CD4-positive, alpha-beta T cell treated with Interleukin-17A for 4 hours (primary cell): Measurements from ENCODE around the gene NDUFS1.
"Not testable (repeated sequence)": the region's sequence is repeated elsewhere in the genome, so short reads cannot be mapped to it uniquely, and the experiment has no call there.

Experiments used
- DNase-seq: peaks from one replicate; pipeline ENCODE4 v3.0.0-alpha.2; 2020; ENCODE audit warnings: mixed read lengths

The NDUFS1 gene

GRCh38 chr2:206159346-206160124 lies at the start of gene NDUFS1, which contains the start of gene EEF1B2:
TSS of gene NDUFS1 (minus strand) at chr2:206159444. CDS start at chr2:206153678, 5,766 bp downstream.
TSS of gene EEF1B2 (plus strand) at chr2:206159895. CDS start at chr2:206159980, 85 bp downstream.
- peak; percentile 96 for DNase-seq

GRCh38 chr2:206208900-206209299 lies 49.7 kb upstream of the NDUFS1 start:
- DNase-seq = no peak

GRCh38 chr2:206207316-206207715 lies 48.1 kb upstream of the NDUFS1 start:
- not testable (repeated sequence) for DNase-seq

GRCh38 chr2:206204710-206205109 lies 45.5 kb upstream of the NDUFS1 start:
- DNase-seq = no peak

- no peak for DNase-seq
Measured at GRCh38 chr2:206203331-206203730, 44.1 kb upstream of the NDUFS1 start.

- no peak for DNase-seq
Measured at GRCh38 chr2:206202446-206202845, 43.2 kb upstream of the NDUFS1 start.

- no peak for DNase-seq
Measured at GRCh38 chr2:206201075-206201848, 42.0 kb upstream of the NDUFS1 start.

GRCh38 chr2:206198677-206199076 lies 39.4 kb upstream of the NDUFS1 start:
- no peak for DNase-seq

GRCh38 chr2:206193671-206194357 lies 34.6 kb upstream of the NDUFS1 start:
- DNase-seq = no peak

GRCh38 chr2:206192157-206192556 lies 32.9 kb upstream of the NDUFS1 start:
- no peak for DNase-seq

GRCh38 chr2:206190689-206191088 lies 31.4 kb upstream of the NDUFS1 start:
- no peak for DNase-seq

- DNase-seq = no peak
Measured at GRCh38 chr2:206190111-206190510, 30.9 kb upstream of the NDUFS1 start.

GRCh38 chr2:206189691-206190090 lies 30.4 kb upstream of the NDUFS1 start:
- no peak for DNase-seq

- DNase-seq = not testable (repeated sequence)
Measured at GRCh38 chr2:206181526-206181925, 22.3 kb upstream of the NDUFS1 start.

- DNase-seq = no peak
Measured at GRCh38 chr2:206176901-206177300, 17.7 kb upstream of the NDUFS1 start.

- DNase-seq = no peak
Measured at GRCh38 chr2:206176121-206176520, 16.9 kb upstream of the NDUFS1 start.

GRCh38 chr2:206173147-206173546 lies 13.9 kb upstream of the NDUFS1 start:
- DNase-seq = no peak

- DNase-seq = not testable (repeated sequence)
Measured at GRCh38 chr2:206171624-206172397, 12.6 kb upstream of the NDUFS1 start.

- not testable (repeated sequence) for DNase-seq
Measured at GRCh38 chr2:206168230-206168629, 9.0 kb upstream of the NDUFS1 start.

- peak; percentile 48 for DNase-seq
Measured at GRCh38 chr2:206164261-206164862, 5.1 kb upstream of the NDUFS1 start.

- DNase-seq = no peak
Measured at GRCh38 chr2:206163251-206163880, 4.1 kb upstream of the NDUFS1 start.

- not testable (repeated sequence) for DNase-seq
Measured at GRCh38 chr2:206162401-206162800, 3.2 kb upstream of the NDUFS1 start.
